Fibroblast of mammary gland (primary cell): Measurements from ENCODE around the gene ELMO1.

Source experiments
- DNase-seq: peaks from one replicate; pipeline ENCODE4 v3.0.0-alpha.2; 2010; ENCODE audit warnings: low read depth
- H3K4me3 ChIP-seq: 2 replicates; pipeline ENCODE4 v1.5.1; 2011; ENCODE audit warnings: low read depth, mild to moderate bottlenecking, low read length, moderate library complexity; ENCODE audit not compliant: control insufficient read depth
- CTCF ChIP-seq: conservative IDR thresholded peaks from 2 replicates; pipeline ENCODE4 v1.5.1; 2011; ENCODE audit warnings: low read depth, low read length, inconsistent platforms; ENCODE audit not compliant: control insufficient read depth, insufficient read depth

ELMO1 gene

GRCh38 chr7:37083311-37084096 is 365.2 kb downstream of the ELMO1 start:
- no peak for TF ChIP-seq CTCF
- peak; percentile 29 for DNase-seq
- no peak overlapping the region for H3K4me3 ChIP-seq

GRCh38 chr7:37081436-37081835 is 367.2 kb downstream of the ELMO1 start:
- DNase-seq, result peak; percentile 15
- no peak overlapping the region for H3K4me3 ChIP-seq
- no peak for TF ChIP-seq CTCF

- no peak overlapping the region for H3K4me3 ChIP-seq
- no peak for TF ChIP-seq CTCF
- no peak for DNase-seq
Observed at GRCh38 chr7:37079420-37079819, 369.2 kb downstream of the ELMO1 start.

GRCh38 chr7:37076668-37077067 is 372.0 kb downstream of the ELMO1 start:
- TF ChIP-seq CTCF, result no peak
- no peak overlapping the region for H3K4me3 ChIP-seq
- DNase-seq, result no peak

- no peak for TF ChIP-seq CTCF
- DNase-seq, result no peak
- H3K4me3 ChIP-seq, result no peak overlapping the region
Observed at GRCh38 chr7:37074370-37074769, 374.3 kb downstream of the ELMO1 start.

GRCh38 chr7:37071124-37071523 is 377.5 kb downstream of the ELMO1 start:
- H3K4me3 ChIP-seq, result no peak overlapping the region
- TF ChIP-seq CTCF, result no peak
- no peak for DNase-seq

- DNase-seq, result no peak
- no peak for TF ChIP-seq CTCF
- H3K4me3 ChIP-seq, result no peak overlapping the region
Observed at GRCh38 chr7:37070471-37070870, 378.2 kb downstream of the ELMO1 start.
